GM23248 (cell line): ENCODE data around the gene C9. TPM values are rescaled to one million over a fixed set of nuclear protein-coding genes. Genes with fewer than 3 reads are reported as not detected.
A peak's percentile ranks its signal among the peaks of the same experiment; 100 is the strongest.

Experiments
- DNase-seq: peaks from one replicate; pipeline ENCODE4 v3.0.0-alpha.2; 2015
- H2AFZ ChIP-seq: fragments of 200-600 bp; sonication (generic); 2 replicates; pipeline ENCODE4 v1.6.1; 2016; ENCODE audit warnings: antibody characterized with exemption
- H3F3A ChIP-seq: fragments of 200-600 bp; sonication (generic); 2 replicates; pipeline ENCODE4 v1.6.1; 2016; ENCODE audit warnings: mild to moderate bottlenecking, antibody characterized with exemption, mixed run types; ENCODE audit not compliant: insufficient read depth
- H3K27ac ChIP-seq: fragments of 200-600 bp; sonication (generic); 2 replicates; pipeline ENCODE4 v1.5.1; 2016; ENCODE audit warnings: mild to moderate bottlenecking
- H3K27me3 ChIP-seq: fragments of 200-600 bp; sonication (generic); replicated peaks from 2 replicates; pipeline ENCODE4 v1.6.1; 2016; ENCODE audit warnings: mild to moderate bottlenecking; ENCODE audit not compliant: insufficient read depth
- H3K36me3 ChIP-seq: fragments of 200-600 bp; sonication (generic); 2 replicates; pipeline ENCODE4 v1.6.1; 2016; ENCODE audit warnings: low read depth, mild to moderate bottlenecking
- H3K4me1 ChIP-seq: fragments of 200-600 bp; sonication (generic); 2 replicates; pipeline ENCODE4 v1.6.1; 2016; ENCODE audit warnings: mild to moderate bottlenecking; ENCODE audit not compliant: insufficient read depth
- H3K4me2 ChIP-seq: fragments of 200-600 bp; sonication (generic); one replicate; pipeline ENCODE4 v1.6.1; 2016; ENCODE audit warnings: mild to moderate bottlenecking; ENCODE audit not compliant: unreplicated experiment
- H3K4me3 ChIP-seq: fragments of 200-600 bp; sonication (generic); 2 replicates; pipeline ENCODE4 v1.5.1; 2016; ENCODE audit warnings: mild to moderate bottlenecking
- H3K79me2 ChIP-seq: fragments of 200-600 bp; sonication (generic); 2 replicates; pipeline ENCODE4 v1.6.1; 2016; ENCODE audit warnings: mild to moderate bottlenecking; ENCODE audit not compliant: insufficient read depth
- H3K9ac ChIP-seq: fragments of 200-600 bp; sonication (generic); 2 replicates; pipeline ENCODE4 v1.6.1; 2016; ENCODE audit warnings: mild to moderate bottlenecking
- H3K9me2 ChIP-seq: fragments of 200-600 bp; sonication (generic); 2 replicates; pipeline ENCODE4 v1.6.1; 2016; ENCODE audit warnings: mixed run types, mild to moderate bottlenecking, moderate library complexity; ENCODE audit not compliant: insufficient read depth
- H3K9me3 ChIP-seq: fragments of 200-600 bp; sonication (generic); one replicate; pipeline ENCODE4 v1.6.1; 2017; ENCODE audit warnings: low read depth
- H4K20me1 ChIP-seq: fragments of 200-600 bp; sonication (generic); 2 replicates; pipeline ENCODE4 v1.6.0; 2016; ENCODE audit not compliant: insufficient read depth
- EZH2 ChIP-seq: fragments of 200-600 bp; sonication (generic); IDR thresholded peaks from 2 replicates; pipeline ENCODE4 v1.6.1; 2018; ENCODE audit warnings: antibody characterized with exemption, mild to moderate bottlenecking; ENCODE audit not compliant: insufficient read depth, poor library complexity, severe bottlenecking
- EZH2phosphoT487 ChIP-seq: fragments of 200-600 bp; sonication (generic); IDR thresholded peaks from 2 replicates; pipeline ENCODE4 v1.6.1; 2018; ENCODE audit warnings: antibody characterized with exemption, moderate library complexity, mild to moderate bottlenecking, low read depth; ENCODE audit not compliant: insufficient read depth
- WGBS, 2 experiments: methylation state at CpG; one replicate each; pipeline ENCODE4 v1.1.6; 2015 to 2017; ENCODE audit warnings: low lambda C conversion rate in 2 of 2, low coverage in 1 of 2; ENCODE audit errors: missing lambda C conversion rate in 2 of 2; 5-methylcytosine and 5-hydroxymethylcytosine counted together
- in situ Hi-C: fragments of 300-500 bp; cut with MboI; formaldehyde crosslinking; loops from 2 replicates; pipeline ENCODE4 v1.15.0; 2020
- polyA plus RNA-seq: library from polyadenylated mRNA; unstranded; fragments of >200 nt; fragmentation: Nextera tagmentation; extraction: Ambion mirVana; gene quantifications from 2 replicates; pipeline ENCODE4 v1.2.1, GENCODE V29; 2016
- total RNA-seq: library from RNA; depleted of rRNA; stranded (reverse); fragments of >200 nt; shearing (Covaris generic); gene quantifications from 2 replicates; pipeline ENCODE4 v1.2.3, GENCODE V29; 2014; rRNA removed

Gene C9
- total RNA-seq (not detected in 2 replicates), polyA plus RNA-seq (0.06 TPM in 1 of 2 replicates, not detected in the other)

GRCh38 chr5:39364367-39364766, at the start of gene C9:
C9 (minus strand) TSS chr5:39364495; CDS start chr5:39364464, 31 bp downstream.
- Histone ChIP-seq H2AFZ (no peak within 1 kb of the TSS), H3K36me3 (peaks cover 6% of the 10 kb centered on the region; the same call in 1 of the 2 replicates), H3K9ac (no peak within 1 kb of the TSS), H3K27me3 (no peaks in the 10 kb centered on the region), H3K4me2 (no peak within 1 kb of the TSS), H3K4me3 (no peak within 1 kb of the TSS), H3F3A (peaks cover 90% of the 10 kb centered on the region), H3K27ac (no peak within 1 kb of the TSS), H3K4me1 (peaks cover 3% of the 10 kb centered on the region; the same call in 1 of the 2 replicates), H4K20me1 (no peaks in the 10 kb centered on the region), H3K79me2 (no peaks in the 10 kb centered on the region), H3K9me3 (no peaks in the 10 kb centered on the region), H3K9me2 (no peaks in the 10 kb centered on the region)
- TF ChIP-seq EZH2phosphoT487 (no peak), EZH2 (no peak)
- in situ Hi-C loops, result no loop called here
- WGBS, 2 experiments, result 82% methylated on average over 6 of the region's 6 CpGs
- DNase-seq, result no peak

GRCh38 chr5:39413771-39414170, 49.5 kb upstream of the C9 start:
- Histone ChIP-seq H3K9ac (0 out of 2 replicates have a peak overlapping the region, but pooled peaks have one; percentile 3), H3K4me3 (0 out of 2 replicates have a peak overlapping the region, but pooled peaks have one; percentile 23), H3K9me3 (no peaks in the 10 kb centered on the region), H3F3A (peaks cover 97% of the 10 kb centered on the region), H3K4me2 (peak overlapping the region; percentile 40), H3K79me2 (peaks cover 100% of the 10 kb centered on the region), H2AFZ (no peak overlapping the region), H4K20me1 (peaks cover 65% of the 10 kb centered on the region), H3K9me2 (no peaks in the 10 kb centered on the region), H3K27me3 (no peaks in the 10 kb centered on the region), H3K27ac (peak overlapping the region; percentile 64), H3K36me3 (peaks cover 88% of the 10 kb centered on the region), H3K4me1 (peaks cover 100% of the 10 kb centered on the region)
- TF ChIP-seq EZH2phosphoT487 (no peak), EZH2 (no peak)
- DNase-seq, result peak; percentile 3
- in situ Hi-C loops, result loop anchor here (10.0 kb wide), 1 partner anchor 131 kb away; no protein-coding TSS in a partner anchor

GRCh38 chr5:39412721-39413394, 48.6 kb upstream of the C9 start:
- no peak overlapping the region for H2AFZ ChIP-seq
- H3K4me3 ChIP-seq, result peak overlapping the region; percentile 2; the same call in 1 of the 2 replicates
- peaks cover 100% of the 10 kb centered on the region for H3K79me2 ChIP-seq
- H3K9me2 ChIP-seq, result no peaks in the 10 kb centered on the region
- peak overlapping the region; percentile 3 for H3K9ac ChIP-seq
- TF ChIP-seq EZH2phosphoT487, result no peak
- no peak for TF ChIP-seq EZH2
- peaks cover 93% of the 10 kb centered on the region for H3K36me3 ChIP-seq
- H3K4me2 ChIP-seq, result peak overlapping the region; percentile 40
- H3K27me3 ChIP-seq, result no peaks in the 10 kb centered on the region
- peaks cover 74% of the 10 kb centered on the region for H4K20me1 ChIP-seq
- peaks cover 99% of the 10 kb centered on the region for H3K4me1 ChIP-seq
- peak overlapping the region; percentile 64 for H3K27ac ChIP-seq
- H3F3A ChIP-seq, result peaks cover 97% of the 10 kb centered on the region
- in situ Hi-C loops, result loop anchor here (10.0 kb wide), 1 partner anchor 132 kb away; no protein-coding TSS in a partner anchor
- H3K9me3 ChIP-seq, result no peaks in the 10 kb centered on the region
- peak; percentile 63 for DNase-seq
- WGBS, 2 experiments, result 35 to 39% methylated on average over 5 of the region's 5 CpGs

GRCh38 chr5:39411985-39412384, 47.7 kb upstream of the C9 start:
- peaks cover 81% of the 10 kb centered on the region for H4K20me1 ChIP-seq
- TF ChIP-seq EZH2 (no peak), EZH2phosphoT487 (no peak)
- peaks cover 98% of the 10 kb centered on the region for H3F3A ChIP-seq
- no peak overlapping the region for H2AFZ ChIP-seq
- H3K9me3 ChIP-seq, result no peaks in the 10 kb centered on the region
- no peaks in the 10 kb centered on the region for H3K27me3 ChIP-seq
- peaks cover 99% of the 10 kb centered on the region for H3K4me1 ChIP-seq
- peak overlapping the region; percentile 40 for H3K4me2 ChIP-seq
- peaks cover 93% of the 10 kb centered on the region for H3K36me3 ChIP-seq
- in situ Hi-C loops, result loop anchor here (10.0 kb wide), 1 partner anchor 133 kb away; no protein-coding TSS in a partner anchor
- 0 out of 2 replicates have a peak overlapping the region, but pooled peaks have one; percentile 3 for H3K9ac ChIP-seq
- no peak overlapping the region for H3K4me3 ChIP-seq
- 91 to 93% methylated on average over 4 of the region's 4 CpGs for WGBS, 2 experiments
- no peaks in the 10 kb centered on the region for H3K9me2 ChIP-seq
- peak overlapping the region; percentile 64 for H3K27ac ChIP-seq
- DNase-seq, result peak; percentile 37
- H3K79me2 ChIP-seq, result peaks cover 100% of the 10 kb centered on the region
